ENCODE data around the gene UBE2K. TPM values are rescaled to one million over a fixed set of nuclear protein-coding genes. Genes with fewer than 3 reads are reported as not detected.

UBE2K gene
- total and polyA plus RNA-seq, 2 of the 13 experiments (the other 11 are each of a cell fraction or from before 2014, with no cell fraction given): 36.2 to 81.0 TPM

DNA sequence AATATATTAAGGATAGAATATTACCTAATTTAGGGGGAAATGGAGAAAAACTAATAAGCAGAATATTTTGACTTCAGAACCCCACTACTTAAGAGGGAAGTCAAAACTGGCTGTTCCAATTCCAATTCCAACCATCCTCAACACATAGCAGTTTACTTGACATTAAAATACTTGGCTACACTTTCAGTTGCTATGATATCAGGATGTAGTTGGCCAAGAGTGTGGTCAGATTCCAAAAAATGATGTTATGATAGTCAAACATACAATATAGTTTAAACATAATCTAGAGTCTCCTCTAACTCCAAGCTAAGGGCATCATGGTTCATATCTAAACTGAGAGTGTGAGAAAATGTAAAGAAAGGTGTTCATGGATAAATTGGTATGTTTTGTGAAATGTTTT is 42.7 kb upstream of the UBE2K start:
- no peak for ATAC-seq
- Histone ChIP-seq H3K27ac (ENCODE audit: extremely low read length, insufficient read depth, low read length) (no peak overlapping the region), H3K9ac (ENCODE audit: insufficient read depth, low read depth, low read length) (no peak overlapping the region), H4K20me1 (ENCODE audit: insufficient read depth, low read length) (no peaks in the 10 kb centered on the region), H3K9me3 (ENCODE audit: low read length) (no peaks in the 10 kb centered on the region), H3K4me3 (replicated peaks in 1 of 3; ENCODE audit: insufficient read depth in 1 of 3, low read depth in 2 of 3, low read length in 3 of 3) (no peak overlapping the region), H2AFZ (ENCODE audit: low read length) (no peak overlapping the region), H3K27me3 (ENCODE audit: control insufficient read depth in 1 of 2, insufficient read depth in 2 of 2, low read length in 2 of 2) (no peaks in the 10 kb centered on the region), H3K4me1 (ENCODE audit: insufficient read depth, low read length) (peaks cover 21% of the 10 kb centered on the region), H3K79me2 (ENCODE audit: insufficient read depth, low read length) (no peaks in the 10 kb centered on the region), H3K4me2 (ENCODE audit: low read depth, low read length) (no peak overlapping the region), H3K36me3 (replicated peaks in 1 of 2; ENCODE audit: control insufficient read depth in 1 of 2, insufficient read depth in 2 of 2, low read length in 2 of 2) (no peaks in the 10 kb centered on the region)
- TF ChIP-seq HNRNPH1 (optimal IDR thresholded peaks at IDR 0.05; ENCODE audit: low read depth, low read length) (no peak), MAFF (IDR thresholded peaks at IDR 0.05; ENCODE audit: low read depth, low read length) (no peak), RFX3 (CRISPR knock-in tag; IDR thresholded peaks at IDR 0.05) (no peak), FLYWCH1 (CRISPR knock-in tag; IDR thresholded peaks at IDR 0.05) (no peak), ZNF263 (CRISPR knock-in tag; IDR thresholded peaks at IDR 0.05) (no peak), ZNF878 (CRISPR knock-in tag; IDR thresholded peaks at IDR 0.05) (no peak), ZSCAN25 (CRISPR knock-in tag; IDR thresholded peaks at IDR 0.05) (no peak), ZNF850 (CRISPR knock-in tag; conservative IDR thresholded peaks at IDR 0.05) (no peak), MIER3 (CRISPR knock-in tag; IDR thresholded peaks at IDR 0.05; ENCODE audit: borderline replicate concordance) (no peak)
- TF ChIP-seq, protein P1, sequence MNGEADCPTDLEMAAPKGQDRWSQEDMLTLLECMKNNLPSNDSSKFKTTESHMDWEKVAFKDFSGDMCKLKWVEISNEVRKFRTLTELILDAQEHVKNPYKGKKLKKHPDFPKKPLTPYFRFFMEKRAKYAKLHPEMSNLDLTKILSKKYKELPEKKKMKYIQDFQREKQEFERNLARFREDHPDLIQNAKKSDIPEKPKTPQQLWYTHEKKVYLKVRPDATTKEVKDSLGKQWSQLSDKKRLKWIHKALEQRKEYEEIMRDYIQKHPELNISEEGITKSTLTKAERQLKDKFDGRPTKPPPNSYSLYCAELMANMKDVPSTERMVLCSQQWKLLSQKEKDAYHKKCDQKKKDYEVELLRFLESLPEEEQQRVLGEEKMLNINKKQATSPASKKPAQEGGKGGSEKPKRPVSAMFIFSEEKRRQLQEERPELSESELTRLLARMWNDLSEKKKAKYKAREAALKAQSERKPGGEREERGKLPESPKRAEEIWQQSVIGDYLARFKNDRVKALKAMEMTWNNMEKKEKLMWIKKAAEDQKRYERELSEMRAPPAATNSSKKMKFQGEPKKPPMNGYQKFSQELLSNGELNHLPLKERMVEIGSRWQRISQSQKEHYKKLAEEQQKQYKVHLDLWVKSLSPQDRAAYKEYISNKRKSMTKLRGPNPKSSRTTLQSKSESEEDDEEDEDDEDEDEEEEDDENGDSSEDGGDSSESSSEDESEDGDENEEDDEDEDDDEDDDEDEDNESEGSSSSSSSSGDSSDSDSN (CRISPR knock-in tag; IDR thresholded peaks at IDR 0.05): no peak
- TF ChIP-seq, protein P2, sequence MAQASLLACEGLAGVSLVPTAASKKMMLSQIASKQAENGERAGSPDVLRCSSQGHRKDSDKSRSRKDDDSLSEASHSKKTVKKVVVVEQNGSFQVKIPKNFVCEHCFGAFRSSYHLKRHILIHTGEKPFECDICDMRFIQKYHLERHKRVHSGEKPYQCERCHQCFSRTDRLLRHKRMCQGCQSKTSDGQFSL (CRISPR knock-in tag; IDR thresholded peaks at IDR 0.05): no peak
- TF ChIP-seq, protein P3, sequence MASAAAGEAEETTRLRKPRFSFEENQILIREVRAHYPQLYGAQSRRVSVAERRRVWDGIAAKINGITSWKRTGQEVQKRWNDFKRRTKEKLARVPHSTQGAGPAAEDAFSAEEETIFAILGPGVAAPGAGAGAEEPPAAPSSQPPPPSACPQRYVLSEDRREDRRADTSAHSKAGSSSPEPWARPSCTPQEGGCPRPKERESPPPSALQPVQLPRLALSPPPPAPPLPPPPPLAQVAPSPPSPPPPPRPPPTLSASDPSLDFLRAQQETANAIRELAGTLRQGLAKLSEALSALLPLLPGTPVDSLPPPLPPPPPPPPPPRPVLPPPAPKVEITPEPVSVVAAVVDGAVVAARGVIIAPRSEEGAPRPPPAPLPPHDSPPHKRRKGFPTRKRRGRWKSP (CRISPR knock-in tag; IDR thresholded peaks at IDR 0.05): no peak
- no TSS peak for BruUV-seq (replicated peaks)
- ChIA-PET POLR2A (no interaction called here), CTCF (ENCODE audit: low intra/inter-chr PET ratio, low total read pairs) (no interaction called here)
- in situ Hi-C loops (cut with HindIII; ENCODE audit: extremely low pct_ligation_motif_present, low pct_unique_long_range_greater_than_20kb) (no loop called here), intact Hi-C loops (cut with micrococcal nuclease; ENCODE audit: unreplicated experiment) (loop anchor here (1.0 kb wide), 1 partner anchor 28 kb away; no protein-coding TSS in a partner anchor)
- no peak for DNase-seq (ENCODE audit: low spot score)
- FAIRE-seq: no peak

Data from HepG2 (cell line).